Tracheal epithelial cell (primary cell): ENCODE results near the gene ADAMTS14. TPM values are rescaled to one million over a fixed set of nuclear protein-coding genes. Genes with fewer than 3 reads are reported as not detected.

Source experiments
- total RNA-seq: library from RNA; depleted of rRNA; stranded (reverse); fragments of >200 nt; gene quantifications from 2 replicates; pipeline ENCODE4 v1.2.1, GENCODE V29; 2014

ADAMTS14 gene
- total RNA-seq: 0.48 TPM in 1 of 2 replicates, not detected in the other

GRCh38 chr10:70672165-70673042, at the start of gene ADAMTS14:
Gene ADAMTS14 (plus strand): TSS chr10:70672506. CDS start chr10:70672803, 297 bp downstream.

GRCh38 chr10:70785190-70785589, 112.9 kb downstream of the ADAMTS14 start, which contains the start of gene TBATA:
Gene TBATA (minus strand): TSS chr10:70785377. CDS start chr10:70783379, 1,998 bp downstream.

Other genes with a start within 250 kb of the ADAMTS14 start
- gene NODAL, start 230.8 kb upstream of the ADAMTS14 start, total RNA-seq: not detected in 2 replicates
- 0.21 and 0.96 TPM in 2 replicates for gene PALD1, start 193.7 kb upstream of the ADAMTS14 start, total RNA-seq
- gene PRF1, start 69.8 kb upstream of the ADAMTS14 start, total RNA-seq: not detected in 2 replicates
- not detected in 2 replicates for gene TBATA, start 112.9 kb downstream of the ADAMTS14 start, total RNA-seq
- gene SGPL1, start 143.4 kb downstream of the ADAMTS14 start, total RNA-seq: 66.3 and 70.4 TPM in 2 replicates
- 23.0 and 51.8 TPM in 2 replicates for gene PCBD1, start 216.1 kb downstream of the ADAMTS14 start, total RNA-seq